Measurements from ENCODE around the gene ENC1.

- TF ChIP-seq EP300 (IDR thresholded peaks at IDR 0.05): no peak
- no peak for TF ChIP-seq CTCF (IDR thresholded peaks at IDR 0.05)
These were observed 15.5 kb downstream of the ENC1 start for GRCh38 chr5:74624931-74625505.

Data from ovary (tissue), 3 donors.